ENCODE measurements around the gene NAP1L4.

- no peak for TF ChIP-seq CTCF (IDR thresholded peaks at IDR 0.05 in 8 of 11, conservative IDR thresholded peaks at IDR 0.05 in 3 of 11)
- TF ChIP-seq POLR2AphosphoS5 (IDR thresholded peaks at IDR 0.05) = no peak
Measured at GRCh38 chr11:2927121-2927800, 64.9 kb downstream of the NAP1L4 start.
